ENCODE results near the gene TINCR. TPM values are rescaled to one million over a fixed set of nuclear protein-coding genes. Genes with fewer than 3 reads are reported as not detected.
"Not testable (repeated sequence)": the region's sequence is repeated elsewhere in the genome, so short reads cannot be mapped to it uniquely, and the experiment has no call there.

TINCR gene
- 1 to 10 TPM in 5 of 8 experiments, under 1 TPM in 3; 0.46 to 2.6 (median 1.1) TPM for total RNA-seq

- H3K27ac ChIP-seq = no peak within 1 kb of the TSS
- in situ Hi-C loops (cut with MboI; ENCODE audit: low pct_unique_long_range_greater_than_20kb in 2 of 9, low sequenced_read_pairs in 9 of 9, unreplicated experiment in 9 of 9) = no loop called here
- peak within 1 kb of the TSS in 4 of 5 donors; percentile 15 to 21 (median 19) for H3K4me3 ChIP-seq
- no peaks in the 10 kb centered on the region for H3K4me1 ChIP-seq (replicated peaks in 1 of 2)
- WGBS, 10 experiments = 31 to 85% (median 57%) methylated on average over 1 to 15 of the region's 63 CpGs; no CpG with 5 or more reads in 1 of the 10 experiments
- ATAC-seq (replicated peaks in 6 of 8) = peak in 5 of 8 experiments; percentile 28 to 83 (median 39)
These were observed at the start of gene TINCR for GRCh38 chr19:5567360-5567969. TINCR (minus strand) TSS chr19:5567953.

- Histone ChIP-seq H3K4me3 (no peak overlapping the region), H3K4me1 (replicated peaks in 1 of 2) (peaks cover 6 to 8% of the 10 kb centered on the region in 2 donors), H3K27ac (no peak overlapping the region)
- ATAC-seq (replicated peaks in 6 of 8) = no peak
- in situ Hi-C loops (cut with MboI; ENCODE audit: low pct_unique_long_range_greater_than_20kb in 2 of 9, low sequenced_read_pairs in 9 of 9, unreplicated experiment in 9 of 9) = no loop called here
- 0 to 100% (median 79%) methylated on average over 1 of the region's 1 CpG; no CpG with 5 or more reads in 6 of the 10 experiments for WGBS, 10 experiments
These were observed 49.3 kb upstream of the TINCR start for GRCh38 chr19:5617080-5617479.

GRCh38 chr19:5615756-5616327 is 48.1 kb upstream of the TINCR start:
- Histone ChIP-seq H3K4me3 (no peak overlapping the region), H3K27ac (no peak overlapping the region), H3K4me1 (replicated peaks in 1 of 2) (peaks cover 2 to 3% of the 10 kb centered on the region in 2 donors)
- ATAC-seq (replicated peaks in 6 of 8) = peak in 4 of 8 experiments; percentile 16 to 32 (median 21)
- in situ Hi-C loops (cut with MboI; ENCODE audit: low pct_unique_long_range_greater_than_20kb in 2 of 9, low sequenced_read_pairs in 9 of 9, unreplicated experiment in 9 of 9) = no loop called here
- WGBS, 10 experiments = 67 to 100% (median 90%) methylated on average over 1 to 13 of the region's 17 CpGs; no CpG with 5 or more reads in 2 of the 10 experiments

- Histone ChIP-seq H3K27ac (no peak overlapping the region), H3K4me1 (replicated peaks in 1 of 2) (no peaks in the 10 kb centered on the region), H3K4me3 (no peak overlapping the region)
- in situ Hi-C loops (cut with MboI; ENCODE audit: low pct_unique_long_range_greater_than_20kb in 2 of 9, low sequenced_read_pairs in 9 of 9, unreplicated experiment in 9 of 9) = no loop called here
- peak in 3 of 8 experiments; percentile 72 to 91 (median 84) for ATAC-seq (replicated peaks in 6 of 8)
- 65 to 100% (median 90%) methylated on average over 1 to 11 of the region's 15 CpGs for WGBS, 10 experiments
These were observed 45.4 kb upstream of the TINCR start for GRCh38 chr19:5612891-5613865.

- no peak overlapping the region for H3K4me3 ChIP-seq
- in situ Hi-C loops (cut with MboI; ENCODE audit: low pct_unique_long_range_greater_than_20kb in 2 of 9, low sequenced_read_pairs in 9 of 9, unreplicated experiment in 9 of 9) = no loop called here
- WGBS, 10 experiments = 81 to 100% (median 97%) methylated on average over 1 to 9 of the region's 16 CpGs; no CpG with 5 or more reads in 1 of the 10 experiments
- no peak overlapping the region for H3K27ac ChIP-seq
- H3K4me1 ChIP-seq (replicated peaks in 1 of 2) = no peaks in the 10 kb centered on the region
- ATAC-seq (replicated peaks in 6 of 8) = no peak
These were observed 42.2 kb upstream of the TINCR start for GRCh38 chr19:5609881-5610448.

GRCh38 chr19:5608766-5609165 is 41.0 kb upstream of the TINCR start:
- 96 to 100% (median 100%) methylated on average over 1 to 5 of the region's 9 CpGs; no CpG with 5 or more reads in 2 of the 10 experiments for WGBS, 10 experiments
- H3K4me3 ChIP-seq; H3K27ac ChIP-seq; ATAC-seq (replicated peaks in 6 of 8); in situ Hi-C loops (cut with MboI; ENCODE audit: low pct_unique_long_range_greater_than_20kb in 2 of 9, low sequenced_read_pairs in 9 of 9, unreplicated experiment in 9 of 9); H3K4me1 ChIP-seq (replicated peaks in 1 of 2): not testable (repeated sequence)

- no peak overlapping the region for H3K4me3 ChIP-seq
- ATAC-seq (replicated peaks in 6 of 8) = no peak
- in situ Hi-C loops (cut with MboI; ENCODE audit: low pct_unique_long_range_greater_than_20kb in 2 of 9, low sequenced_read_pairs in 9 of 9, unreplicated experiment in 9 of 9) = no loop called here
- H3K27ac ChIP-seq = no peak overlapping the region
- 80 to 100% (median 93%) methylated on average over 2 to 9 of the region's 10 CpGs for WGBS, 10 experiments
- no peaks in the 10 kb centered on the region for H3K4me1 ChIP-seq (replicated peaks in 1 of 2)
These were observed 40.5 kb upstream of the TINCR start for GRCh38 chr19:5608291-5608690.

GRCh38 chr19:5607318-5608275 is 39.8 kb upstream of the TINCR start:
- WGBS, 10 experiments = 86 to 100% (median 90%) methylated on average over 2 to 12 of the region's 16 CpGs
- no peak overlapping the region for H3K4me3 ChIP-seq
- peak in 1 of 8 experiments; percentile 11 for ATAC-seq (replicated peaks in 6 of 8)
- H3K27ac ChIP-seq = no peak overlapping the region
- in situ Hi-C loops (cut with MboI; ENCODE audit: low pct_unique_long_range_greater_than_20kb in 2 of 9, low sequenced_read_pairs in 9 of 9, unreplicated experiment in 9 of 9) = no loop called here
- H3K4me1 ChIP-seq (replicated peaks in 1 of 2) = no peaks in the 10 kb centered on the region

GRCh38 chr19:5605362-5605761 is 37.6 kb upstream of the TINCR start:
- H3K4me3 ChIP-seq = no peak overlapping the region
- no peaks in the 10 kb centered on the region for H3K4me1 ChIP-seq (replicated peaks in 1 of 2)
- in situ Hi-C loops (cut with MboI; ENCODE audit: low pct_unique_long_range_greater_than_20kb in 2 of 9, low sequenced_read_pairs in 9 of 9, unreplicated experiment in 9 of 9) = no loop called here
- 100% methylated on average over 1 to 2 of the region's 3 CpGs; no CpG with 5 or more reads in 6 of the 10 experiments for WGBS, 10 experiments
- ATAC-seq (replicated peaks in 6 of 8) = no peak
- H3K27ac ChIP-seq = no peak overlapping the region

- in situ Hi-C loops (cut with MboI; ENCODE audit: low pct_unique_long_range_greater_than_20kb in 2 of 9, low sequenced_read_pairs in 9 of 9, unreplicated experiment in 9 of 9) = no loop called here
- no peak for ATAC-seq (replicated peaks in 6 of 8)
These were observed 35.9 kb upstream of the TINCR start for GRCh38 chr19:5603626-5604025.

GRCh38 chr19:5600797-5601196 is 33.0 kb upstream of the TINCR start:
- in situ Hi-C loops (cut with MboI; ENCODE audit: low pct_unique_long_range_greater_than_20kb in 2 of 9, low sequenced_read_pairs in 9 of 9, unreplicated experiment in 9 of 9) = no loop called here
- no peak for ATAC-seq (replicated peaks in 6 of 8)
- 60 to 100% (median 83%) methylated on average over 1 to 6 of the region's 8 CpGs; no CpG with 5 or more reads in 3 of the 10 experiments for WGBS, 10 experiments
- no peak overlapping the region for H3K27ac ChIP-seq
- H3K4me3 ChIP-seq = no peak overlapping the region
- H3K4me1 ChIP-seq (replicated peaks in 1 of 2) = no peaks in the 10 kb centered on the region

More at GRCh38 chr19:5603626-5604025, 35.9 kb upstream of the TINCR start:
- 20 to 100% (median 95%) methylated on average over 1 to 5 of the region's 5 CpGs for WGBS, 10 experiments
- Histone ChIP-seq H3K27ac (no peak overlapping the region), H3K4me1 (replicated peaks in 1 of 2) (no peaks in the 10 kb centered on the region), H3K4me3 (no peak overlapping the region)

- Histone ChIP-seq H3K4me1 (replicated peaks in 1 of 2) (no peaks in the 10 kb centered on the region), H3K27ac (no peak overlapping the region), H3K4me3 (no peak overlapping the region)
- ATAC-seq (replicated peaks in 6 of 8) = no peak
- in situ Hi-C loops (cut with MboI; ENCODE audit: low pct_unique_long_range_greater_than_20kb in 2 of 9, low sequenced_read_pairs in 9 of 9, unreplicated experiment in 9 of 9) = loop anchor here in 1 of 9 experiments (25.0 kb wide), 1 partner anchor 308 kb away; no protein-coding TSS in a partner anchor
- WGBS, 10 experiments = 60 to 100% (median 93%) methylated on average over 1 to 6 of the region's 9 CpGs; no CpG with 5 or more reads in 4 of the 10 experiments
These were observed 28.0 kb upstream of the TINCR start for GRCh38 chr19:5595745-5596144.

All from motor neuron (in vitro differentiated cells).